ENCODE data around the gene LRRC28.
A peak's percentile ranks its signal among the peaks of the same experiment; 100 is the strongest.

The LRRC28 gene

GRCh38 chr15:99435113-99435695, 183.9 kb downstream of the LRRC28 start (continued):
- TF ChIP-seq ZNF76 (tag by site-specific recombination; IDR thresholded peaks at IDR 0.05; ENCODE audit: borderline replicate concordance, low read depth) (no peak), ZNF19 (tag by site-specific recombination; IDR thresholded peaks at IDR 0.05; ENCODE audit: low read depth) (no peak), PRDM2 (tag by site-specific recombination; IDR thresholded peaks at IDR 0.05; ENCODE audit: borderline replicate concordance) (no peak), ZNF670 (tag by site-specific recombination; IDR thresholded peaks at IDR 0.05; ENCODE audit: low read depth) (no peak), ZNF423 (tag by site-specific recombination; IDR thresholded peaks at IDR 0.05) (peak; percentile 57; the same call in 1 of the 2 replicates), BCL11A (tag by site-specific recombination; IDR thresholded peaks at IDR 0.05; ENCODE audit: low read depth) (no peak), ZSCAN4 (tag by site-specific recombination; IDR thresholded peaks at IDR 0.05) (no peak), ZNF580 (tag by site-specific recombination; IDR thresholded peaks at IDR 0.05) (no peak), ZNF132 (tag by site-specific recombination; IDR thresholded peaks at IDR 0.05; ENCODE audit: borderline replicate concordance) (no peak), EGR2 (tag by site-specific recombination; IDR thresholded peaks at IDR 0.05; ENCODE audit: low read depth) (peak; percentile 30; the same call in 1 of the 2 replicates), ZFHX2 (tag by site-specific recombination; conservative IDR thresholded peaks at IDR 0.05) (no peak), OSR2 (tag by site-specific recombination; IDR thresholded peaks at IDR 0.05) (no peak), ZBTB8A (tag by site-specific recombination; IDR thresholded peaks at IDR 0.05) (no peak), HIC1 (tag by site-specific recombination; IDR thresholded peaks at IDR 0.05) (no peak), ZNF362 (tag by site-specific recombination; IDR thresholded peaks at IDR 0.05) (no peak), ZNF624 (tag by site-specific recombination; IDR thresholded peaks at IDR 0.05) (no peak)
